ENCODE data around the gene MAN1A1. TPM values are rescaled to one million over a fixed set of nuclear protein-coding genes. Genes with fewer than 3 reads are reported as not detected.

The MAN1A1 gene
- total and polyA plus RNA-seq, 4 donors: 68.2 to 209 (median 148) TPM

- DNase-seq (ENCODE audit: low spot score): no peak
- Histone ChIP-seq H3K36me3 (ENCODE audit: control insufficient read depth in 4 of 4, insufficient read depth in 3 of 4, low read depth in 1 of 4, low read length in 3 of 4) (peaks cover 0 to 2% (median 0%) of the 10 kb centered on the region in 4 donors), H3K4me3 (ENCODE audit: low read depth in 1 of 3, low read length in 3 of 3) (no peak overlapping the region), H3K9me3 (ENCODE audit: control insufficient read depth in 4 of 4, low read length in 3 of 4) (no peaks in the 10 kb centered on the region), H3K27me3 (ENCODE audit: control insufficient read depth in 4 of 4, insufficient read depth in 4 of 4, low read length in 3 of 4) (no peaks in the 10 kb centered on the region), H3K9ac (ENCODE audit: low read depth in 1 of 2, low read length in 2 of 2) (no peak overlapping the region), H3K4me1 (ENCODE audit: control insufficient read depth in 4 of 4, insufficient read depth in 4 of 4, low read length in 3 of 4) (peaks cover 6 to 55% (median 30%) of the 10 kb centered on the region in 4 donors), H3K27ac (ENCODE audit: low read depth in 1 of 2, low read length in 2 of 2) (no peak overlapping the region)
- WGBS: 85% methylated on average over 3 of the region's 3 CpGs
- TF ChIP-seq REST (IDR thresholded peaks at IDR 0.05) (no peak), CTCF (IDR thresholded peaks at IDR 0.05; ENCODE audit: low read depth, low read length, missing input control) (no peak), FOXA1 (IDR thresholded peaks at IDR 0.05) (no peak), HNF4A (conservative IDR thresholded peaks at IDR 0.05) (no peak), GABPA (IDR thresholded peaks at IDR 0.05 in 1 of 2, conservative IDR thresholded peaks at IDR 0.05 in 1 of 2) (no peak), RXRA (IDR thresholded peaks at IDR 0.05) (no peak), RAD21 (IDR thresholded peaks at IDR 0.05) (no peak), FOXA2 (IDR thresholded peaks at IDR 0.05) (no peak), EGR1 (IDR thresholded peaks at IDR 0.05; ENCODE audit: low read depth in 2 of 2) (no peak), HNF4G (IDR thresholded peaks at IDR 0.05) (no peak), NR2F2 (IDR thresholded peaks at IDR 0.05) (no peak)
- TF ChIP-seq, protein P1, sequence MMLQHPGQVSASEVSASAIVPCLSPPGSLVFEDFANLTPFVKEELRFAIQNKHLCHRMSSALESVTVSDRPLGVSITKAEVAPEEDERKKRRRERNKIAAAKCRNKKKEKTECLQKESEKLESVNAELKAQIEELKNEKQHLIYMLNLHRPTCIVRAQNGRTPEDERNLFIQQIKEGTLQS (IDR thresholded peaks at IDR 0.05): no peak
- TF ChIP-seq, protein P2, sequence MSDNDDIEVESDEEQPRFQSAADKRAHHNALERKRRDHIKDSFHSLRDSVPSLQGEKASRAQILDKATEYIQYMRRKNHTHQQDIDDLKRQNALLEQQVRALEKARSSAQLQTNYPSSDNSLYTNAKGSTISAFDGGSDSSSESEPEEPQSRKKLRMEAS (IDR thresholded peaks at IDR 0.05): no peak
These were observed 7.1 kb downstream of the MAN1A1 start for GRCh38 chr6:119342430-119342829.

- H3K9ac ChIP-seq (ENCODE audit: low read depth in 1 of 2, low read length in 2 of 2): no peak overlapping the region
- H3K4me1 ChIP-seq (ENCODE audit: control insufficient read depth in 4 of 4, insufficient read depth in 4 of 4, low read length in 3 of 4): peaks cover 6 to 57% (median 30%) of the 10 kb centered on the region in 4 donors
- no peak overlapping the region for H3K4me3 ChIP-seq (ENCODE audit: low read depth in 1 of 3, low read length in 3 of 3)
- 65% methylated on average over 8 of the region's 8 CpGs for WGBS
- H3K27ac ChIP-seq (ENCODE audit: low read depth in 1 of 2, low read length in 2 of 2): no peak overlapping the region
- TF ChIP-seq RAD21 (IDR thresholded peaks at IDR 0.05) (no peak), FOXA2 (IDR thresholded peaks at IDR 0.05) (no peak), RXRA (IDR thresholded peaks at IDR 0.05) (no peak), EGR1 (IDR thresholded peaks at IDR 0.05; ENCODE audit: low read depth in 2 of 2) (no peak), SP1 (IDR thresholded peaks at IDR 0.05) (no peak), FOXA1 (IDR thresholded peaks at IDR 0.05) (no peak), GABPA (IDR thresholded peaks at IDR 0.05 in 1 of 2, conservative IDR thresholded peaks at IDR 0.05 in 1 of 2) (no peak), NR2F2 (IDR thresholded peaks at IDR 0.05) (no peak), JUND (IDR thresholded peaks at IDR 0.05) (no peak), YY1 (IDR thresholded peaks at IDR 0.05) (no peak), ZBTB33 (IDR thresholded peaks at IDR 0.05) (no peak), TAF1 (conservative IDR thresholded peaks at IDR 0.05) (no peak)
- TF ChIP-seq, protein P1 (IDR thresholded peaks at IDR 0.05): no peak
- TF ChIP-seq, protein P2 (IDR thresholded peaks at IDR 0.05): no peak
- peaks cover 0 to 2% (median 0%) of the 10 kb centered on the region in 4 donors for H3K36me3 ChIP-seq (ENCODE audit: control insufficient read depth in 4 of 4, insufficient read depth in 3 of 4, low read depth in 1 of 4, low read length in 3 of 4)
- DNase-seq (ENCODE audit: low spot score): no peak
- H3K27me3 ChIP-seq (ENCODE audit: control insufficient read depth in 4 of 4, insufficient read depth in 4 of 4, low read length in 3 of 4): no peaks in the 10 kb centered on the region
- H3K9me3 ChIP-seq (ENCODE audit: control insufficient read depth in 4 of 4, low read length in 3 of 4): no peaks in the 10 kb centered on the region
These were observed 8.6 kb downstream of the MAN1A1 start for GRCh38 chr6:119340796-119341487.

All from liver (tissue), 9 donors.